ENCODE data around the gene S100A8. TPM values are rescaled to one million over a fixed set of nuclear protein-coding genes. Genes with fewer than 3 reads are reported as not detected.

S100A8 gene
- total RNA-seq, 4 donors from 2014 or later = 13.1 to 745 (median 110) TPM

DNA sequence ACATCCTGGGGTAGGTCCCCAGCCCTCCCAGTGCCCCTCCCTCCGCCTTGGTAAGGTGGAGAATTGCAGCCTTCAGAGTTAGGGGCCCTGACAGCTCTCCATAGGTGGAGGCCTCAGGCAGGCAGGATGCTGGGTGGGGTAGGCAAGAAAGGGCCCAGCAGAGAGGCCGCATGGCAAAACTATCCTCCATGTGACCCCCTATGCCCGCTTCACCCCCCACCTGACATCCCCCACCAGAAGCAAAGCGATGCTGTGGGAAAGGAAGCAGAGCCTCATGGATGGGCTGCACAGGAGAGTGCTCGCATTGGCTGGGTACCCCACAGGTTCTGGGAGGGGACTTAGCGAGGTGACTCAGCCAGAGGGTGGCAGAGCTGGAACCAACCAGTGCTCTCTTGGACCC lies 31.6 kb downstream of the S100A8 start:
- Histone ChIP-seq H3K4me3 (no peak overlapping the region), H3K9me3 (no peaks in the 10 kb centered on the region), H3K4me1 (no peaks in the 10 kb centered on the region), H3K27ac (no peak overlapping the region), H3K27me3 (peaks cover 12% of the 10 kb centered on the region), H3K36me3 (no peaks in the 10 kb centered on the region)
- no peak for ATAC-seq
- TF ChIP-seq EP300 (IDR thresholded peaks at IDR 0.05) (no peak), POLR2AphosphoS5 (IDR thresholded peaks at IDR 0.05) (no peak), POLR2A (IDR thresholded peaks at IDR 0.05) (no peak)
- TF ChIP-seq, protein P1, sequence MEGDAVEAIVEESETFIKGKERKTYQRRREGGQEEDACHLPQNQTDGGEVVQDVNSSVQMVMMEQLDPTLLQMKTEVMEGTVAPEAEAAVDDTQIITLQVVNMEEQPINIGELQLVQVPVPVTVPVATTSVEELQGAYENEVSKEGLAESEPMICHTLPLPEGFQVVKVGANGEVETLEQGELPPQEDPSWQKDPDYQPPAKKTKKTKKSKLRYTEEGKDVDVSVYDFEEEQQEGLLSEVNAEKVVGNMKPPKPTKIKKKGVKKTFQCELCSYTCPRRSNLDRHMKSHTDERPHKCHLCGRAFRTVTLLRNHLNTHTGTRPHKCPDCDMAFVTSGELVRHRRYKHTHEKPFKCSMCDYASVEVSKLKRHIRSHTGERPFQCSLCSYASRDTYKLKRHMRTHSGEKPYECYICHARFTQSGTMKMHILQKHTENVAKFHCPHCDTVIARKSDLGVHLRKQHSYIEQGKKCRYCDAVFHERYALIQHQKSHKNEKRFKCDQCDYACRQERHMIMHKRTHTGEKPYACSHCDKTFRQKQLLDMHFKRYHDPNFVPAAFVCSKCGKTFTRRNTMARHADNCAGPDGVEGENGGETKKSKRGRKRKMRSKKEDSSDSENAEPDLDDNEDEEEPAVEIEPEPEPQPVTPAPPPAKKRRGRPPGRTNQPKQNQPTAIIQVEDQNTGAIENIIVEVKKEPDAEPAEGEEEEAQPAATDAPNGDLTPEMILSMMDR (IDR thresholded peaks at IDR 0.05) = no peak
- WGBS, 2 donors (ENCODE audit: low coverage in 1 of 2) = 80 to 100% methylated on average over 3 to 4 of the region's 6 CpGs

DNA sequence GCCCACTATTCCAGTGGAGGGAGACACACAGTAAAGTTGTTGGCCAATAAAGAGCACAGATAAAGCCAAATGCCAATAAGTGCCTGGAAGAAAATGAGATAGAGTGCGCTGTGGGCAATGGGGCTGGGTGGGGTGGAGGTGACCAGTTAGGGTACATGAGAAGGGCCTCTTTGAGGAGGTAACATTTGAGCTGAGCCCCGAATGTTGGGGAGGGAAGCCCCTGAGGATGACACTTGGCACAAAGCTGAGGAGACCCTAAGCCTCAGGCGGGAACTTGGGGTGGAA lies 32.2 kb downstream of the S100A8 start:
- H3K36me3 ChIP-seq = no peaks in the 10 kb centered on the region
- no peaks in the 10 kb centered on the region for H3K9me3 ChIP-seq
- H3K27me3 ChIP-seq = peaks cover 17% of the 10 kb centered on the region
- H3K4me3 ChIP-seq = no peak overlapping the region
- no peak overlapping the region for H3K27ac ChIP-seq
- TF ChIP-seq, protein P1 (IDR thresholded peaks at IDR 0.05) = no peak
- TF ChIP-seq POLR2AphosphoS5 (IDR thresholded peaks at IDR 0.05) (no peak), POLR2A (IDR thresholded peaks at IDR 0.05) (no peak), EP300 (IDR thresholded peaks at IDR 0.05) (no peak)
- H3K4me1 ChIP-seq = no peaks in the 10 kb centered on the region
- no peak for ATAC-seq
- WGBS, 2 donors (ENCODE audit: low coverage in 1 of 2) = 72 to 93% methylated on average over 3 of the region's 3 CpGs

DNA sequence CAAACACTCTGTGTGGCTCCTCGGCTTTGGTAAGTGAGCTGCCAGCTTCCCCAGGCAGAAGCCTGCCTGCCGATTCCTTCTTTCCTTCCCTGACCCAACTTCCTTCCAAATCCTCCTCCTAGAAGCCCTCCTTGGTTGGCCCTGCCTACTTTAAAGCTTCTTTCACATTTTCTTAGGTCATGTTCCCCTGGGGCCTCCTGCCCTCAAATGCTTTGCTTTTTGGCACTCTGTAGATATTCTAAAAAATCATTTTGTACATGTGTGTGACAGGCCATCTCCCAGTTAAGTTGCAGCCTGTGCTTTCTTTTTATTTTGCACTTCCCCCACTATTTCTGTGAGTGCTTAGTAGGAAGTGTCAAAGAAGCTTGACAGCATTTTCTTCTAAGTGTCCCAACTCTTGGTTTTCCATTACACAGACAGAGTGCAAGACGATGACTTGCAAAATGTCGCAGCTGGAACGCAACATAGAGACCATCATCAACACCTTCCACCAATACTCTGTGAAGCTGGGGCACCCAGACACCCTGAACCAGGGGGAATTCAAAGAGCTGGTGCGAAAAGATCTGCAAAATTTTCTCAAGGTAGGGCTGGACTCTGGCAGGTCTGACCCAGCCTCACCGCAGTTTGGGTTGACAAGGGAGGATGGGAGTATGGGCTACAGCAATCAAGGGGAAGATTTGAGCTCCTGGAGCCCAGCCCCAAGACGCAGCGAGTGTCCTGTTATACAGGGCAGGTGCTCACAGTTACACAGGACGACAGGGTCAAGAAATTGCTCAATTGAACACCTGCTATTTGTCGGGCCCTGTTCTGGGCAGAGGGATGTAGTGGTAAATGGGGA lies 32.8 kb downstream of the S100A8 start, which contains the start of gene S100A9:
TSS of gene S100A9 (plus strand) at position 2 of the 838 bp plus-strand sequence. CDS start at position 432, 430 bp downstream.
- Histone ChIP-seq H3K4me3 (no peak within 1 kb of the TSS), H3K27me3 (peaks cover 23% of the 10 kb centered on the region), H3K9me3 (no peaks in the 10 kb centered on the region), H3K4me1 (no peaks in the 10 kb centered on the region), H3K36me3 (no peaks in the 10 kb centered on the region), H3K27ac (peak within 1 kb of the TSS in 2 of 4 donors; percentile 10 to 17)
- TF ChIP-seq POLR2AphosphoS5 (IDR thresholded peaks at IDR 0.05) = no peak
- TF ChIP-seq POLR2A (IDR thresholded peaks at IDR 0.05) = peak; percentile 20 to 36
- TF ChIP-seq EP300 (IDR thresholded peaks at IDR 0.05) = no peak
- TF ChIP-seq, protein P1 (IDR thresholded peaks at IDR 0.05) = no peak
- 72 to 79% methylated on average over 3 to 5 of the region's 11 CpGs for WGBS, 2 donors (ENCODE audit: low coverage in 1 of 2)
- ATAC-seq = no peak

DNA sequence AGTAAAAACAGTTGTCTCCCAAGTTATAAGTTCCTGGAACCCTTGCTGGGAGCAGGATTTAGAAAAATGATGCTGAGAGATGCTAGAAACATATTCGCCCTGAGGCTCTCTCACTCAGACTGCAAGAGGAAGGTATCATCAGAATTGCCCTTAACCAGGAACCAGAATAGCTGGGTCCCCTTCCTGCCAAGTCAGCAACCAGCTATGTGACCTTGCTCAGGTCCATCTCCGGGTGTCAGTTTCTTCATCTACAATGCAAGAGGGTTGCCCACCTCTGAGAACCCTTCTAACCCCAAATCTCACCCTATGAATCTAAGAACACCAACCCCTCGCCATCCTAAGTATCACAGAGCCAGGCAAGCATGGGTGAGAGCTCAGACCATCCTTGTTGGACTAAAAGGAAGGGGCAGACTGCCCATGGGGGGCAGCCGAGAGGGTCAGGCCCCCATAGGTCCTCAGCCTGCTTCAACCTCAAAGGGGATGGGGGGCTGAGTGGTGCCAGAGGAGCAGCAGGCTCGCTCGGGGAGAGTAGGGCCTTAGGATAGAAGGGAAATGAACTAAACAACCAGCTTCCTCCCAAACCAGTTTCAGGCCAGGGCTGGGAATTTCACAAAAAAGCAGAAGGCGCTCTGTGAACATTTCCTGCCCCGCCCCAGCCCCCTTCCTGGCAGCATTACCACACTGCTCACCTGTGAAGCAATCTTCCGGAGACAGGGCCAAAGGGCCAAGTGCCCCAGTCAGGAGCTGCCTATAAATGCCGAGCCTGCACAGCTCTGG lies 33.6 kb downstream of the S100A8 start:
- ATAC-seq = peak; percentile 64
- H3K27ac ChIP-seq = peak overlapping the region in 1 of 4 donors; percentile 17
- TF ChIP-seq POLR2AphosphoS5 (IDR thresholded peaks at IDR 0.05) = no peak
- TF ChIP-seq EP300 (IDR thresholded peaks at IDR 0.05) = no peak
- no peak for TF ChIP-seq POLR2A (IDR thresholded peaks at IDR 0.05)
- TF ChIP-seq, protein P1 (IDR thresholded peaks at IDR 0.05) = no peak
- H3K9me3 ChIP-seq = no peaks in the 10 kb centered on the region
- no peaks in the 10 kb centered on the region for H3K4me1 ChIP-seq
- no peaks in the 10 kb centered on the region for H3K36me3 ChIP-seq
- H3K4me3 ChIP-seq = no peak overlapping the region
- WGBS, 2 donors (ENCODE audit: low coverage in 1 of 2) = 51 to 73% methylated on average over 2 to 6 of the region's 10 CpGs
- H3K27me3 ChIP-seq = peaks cover 24% of the 10 kb centered on the region

Measured in gastroesophageal sphincter (tissue), 4 donors.